Measurements from ENCODE around the gene MRPL52. TPM values are rescaled to one million over a fixed set of nuclear protein-coding genes. Genes with fewer than 3 reads are reported as not detected.
"Not testable (repeated sequence)": the region's sequence is repeated elsewhere in the genome, so short reads cannot be mapped to it uniquely, and the experiment has no call there.

MRPL52 gene
- polyA plus RNA-seq, 2 of the 4 experiments (the other 2 are of a cell fraction) = 116 to 172 TPM

GRCh38 chr14:22850944-22851764 lies 21.5 kb downstream of the MRPL52 start:
- no peak for FAIRE-seq
- POLR2A ChIA-PET = interaction anchor here (0.8 kb wide), 1 partner anchor 85 kb away, joined by 3 read pairs; the partner anchor contains the start of gene OXA1L

GRCh38 chr14:22852178-22852577 lies 22.5 kb downstream of the MRPL52 start:
- DNase-seq (ENCODE audit: low read depth in 1 of 2, low spot score in 1 of 2); H3K9me3 ChIP-seq; H3K4me1 ChIP-seq; H3K4me2 ChIP-seq; FAIRE-seq; H3K27ac ChIP-seq; H3K4me3 ChIP-seq; ATAC-seq: not testable (repeated sequence)
- ChIA-PET POLR2A (interaction anchor here (0.6 to 1.1 kb wide), 2 partner anchors 29 to 224 kb away, joined by 5 to 8 read pairs; no protein-coding TSS in a partner anchor), CTCF (interaction anchor here (0.6 to 9.9 kb wide), 53 partner anchors 13 to 314 kb away, joined by 3 to 259 read pairs (median 7); partner anchors contain the start of genes DAD1, LRP10, MMP14 and MRPL52)
- WGBS (ENCODE audit: missing lambda C conversion rate) = 79% methylated on average over 12 of the region's 12 CpGs

More at GRCh38 chr14:22850944-22851764, 21.5 kb downstream of the MRPL52 start:
- Histone ChIP-seq H3K4me1 (peaks cover 4% of the 10 kb centered on the region; the same call in 2 of the 3 replicates), H3K9me3 (no peaks in the 10 kb centered on the region), H3K4me2 (no peak overlapping the region), H3K27ac (peak overlapping the region in 1 of 2 experiments; percentile 4; a peak in 1 of 6 replicates), H3K4me3 (no peak overlapping the region)
- 82% methylated on average over 8 of the region's 9 CpGs for WGBS (ENCODE audit: missing lambda C conversion rate)
- no peak for ATAC-seq
- no peak for DNase-seq (ENCODE audit: low read depth in 1 of 2, low spot score in 1 of 2)
- no peak for TF ChIP-seq SREBF2 (IDR thresholded peaks at IDR 0.05)
- no peak for TF ChIP-seq BHLHE40 (IDR thresholded peaks at IDR 0.05; ENCODE audit: low read depth, low read length)
- TF ChIP-seq ESRRA (IDR thresholded peaks at IDR 0.05; ENCODE audit: borderline replicate concordance, low read length) = no peak
- no peak for TF ChIP-seq EP300 (IDR thresholded peaks at IDR 0.05)
- no peak for TF ChIP-seq NPAS2 (CRISPR knock-in tag; IDR thresholded peaks at IDR 0.05; ENCODE audit: borderline replicate concordance)
- TF ChIP-seq PHF8 (IDR thresholded peaks at IDR 0.05; ENCODE audit: borderline replicate concordance, low read depth) = no peak
- no peak for TF ChIP-seq E2F6 (IDR thresholded peaks at IDR 0.05; ENCODE audit: borderline replicate concordance, low read depth)
- no peak for TF ChIP-seq FOSB (CRISPR knock-in tag; IDR thresholded peaks at IDR 0.05)
- no peak for TF ChIP-seq ZFP36 (IDR thresholded peaks at IDR 0.05; ENCODE audit: borderline replicate concordance, partially characterized antibody)
- TF ChIP-seq REST (IDR thresholded peaks at IDR 0.05) = no peak
- no peak for TF ChIP-seq MAZ (IDR thresholded peaks at IDR 0.05; ENCODE audit: borderline replicate concordance, low read depth, low read length)
- no peak for TF ChIP-seq CHD2 (IDR thresholded peaks at IDR 0.05; ENCODE audit: low read length, partially characterized antibody)
- no peak for TF ChIP-seq NFE2L2 (conservative IDR thresholded peaks at IDR 0.05; ENCODE audit: low read length)
- TF ChIP-seq RARB (CRISPR knock-in tag; IDR thresholded peaks at IDR 0.05) = no peak
- CTCF ChIA-PET = interaction anchor here (0.7 to 9.9 kb wide), 17 partner anchors 12 to 296 kb away, joined by 3 to 259 read pairs (median 30); partner anchors contain the start of genes LRP10, MMP14, MRPL52 and OR6J1

- Histone ChIP-seq H3K27ac (peak overlapping the region; percentile 91 to 98), H3K4me3 (no peak overlapping the region), H3K9me3 (no peaks in the 10 kb centered on the region), H3K4me1 (peaks cover 4% of the 10 kb centered on the region; the same call in 2 of the 3 replicates), H3K4me2 (peak overlapping the region; percentile 98)
- TF ChIP-seq EHMT2 (IDR thresholded peaks at IDR 0.05; ENCODE audit: low read depth) (no peak), PBX3 (IDR thresholded peaks at IDR 0.05) (no peak), FOXS1 (CRISPR knock-in tag; IDR thresholded peaks at IDR 0.05) (no peak), CHD4 (IDR thresholded peaks at IDR 0.05; ENCODE audit: borderline replicate concordance) (no peak), HOXA7 (CRISPR knock-in tag; IDR thresholded peaks at IDR 0.05) (no peak), TFCP2L1 (CRISPR knock-in tag; IDR thresholded peaks at IDR 0.05) (no peak), HES2 (IDR thresholded peaks at IDR 0.05) (no peak), NPAS2 (CRISPR knock-in tag; IDR thresholded peaks at IDR 0.05; ENCODE audit: borderline replicate concordance) (no peak), BCL3 (IDR thresholded peaks at IDR 0.05) (no peak), ZSCAN20 (CRISPR knock-in tag; IDR thresholded peaks at IDR 0.05) (no peak), HEYL (CRISPR knock-in tag; IDR thresholded peaks at IDR 0.05) (no peak), CEBPB (IDR thresholded peaks at IDR 0.05) (no peak), MYC (IDR thresholded peaks at IDR 0.05; ENCODE audit: borderline replicate concordance, low read length) (no peak)
- DNase-seq (ENCODE audit: low read depth in 1 of 2, low spot score in 1 of 2) (no peak), ATAC-seq (no peak), FAIRE-seq (no peak)
- 91% methylated on average over 2 of the region's 2 CpGs for WGBS (ENCODE audit: missing lambda C conversion rate)
- CTCF ChIA-PET = interaction anchor here (0.5 to 9.9 kb wide), 69 partner anchors 13 to 474 kb away, joined by 3 to 259 read pairs (median 6); partner anchors contain the start of genes DAD1, LRP10, MMP14 and MRPL52
- POLR2A ChIA-PET = interaction anchor here (1.1 kb wide), 1 partner anchor 29 kb away, joined by 8 read pairs; no protein-coding TSS in a partner anchor
These were observed 22.9 kb downstream of the MRPL52 start for GRCh38 chr14:22852599-22852939.

Measured in A549 (cell line).